ENCODE measurements around the gene POLE3.

The POLE3 gene

DNA sequence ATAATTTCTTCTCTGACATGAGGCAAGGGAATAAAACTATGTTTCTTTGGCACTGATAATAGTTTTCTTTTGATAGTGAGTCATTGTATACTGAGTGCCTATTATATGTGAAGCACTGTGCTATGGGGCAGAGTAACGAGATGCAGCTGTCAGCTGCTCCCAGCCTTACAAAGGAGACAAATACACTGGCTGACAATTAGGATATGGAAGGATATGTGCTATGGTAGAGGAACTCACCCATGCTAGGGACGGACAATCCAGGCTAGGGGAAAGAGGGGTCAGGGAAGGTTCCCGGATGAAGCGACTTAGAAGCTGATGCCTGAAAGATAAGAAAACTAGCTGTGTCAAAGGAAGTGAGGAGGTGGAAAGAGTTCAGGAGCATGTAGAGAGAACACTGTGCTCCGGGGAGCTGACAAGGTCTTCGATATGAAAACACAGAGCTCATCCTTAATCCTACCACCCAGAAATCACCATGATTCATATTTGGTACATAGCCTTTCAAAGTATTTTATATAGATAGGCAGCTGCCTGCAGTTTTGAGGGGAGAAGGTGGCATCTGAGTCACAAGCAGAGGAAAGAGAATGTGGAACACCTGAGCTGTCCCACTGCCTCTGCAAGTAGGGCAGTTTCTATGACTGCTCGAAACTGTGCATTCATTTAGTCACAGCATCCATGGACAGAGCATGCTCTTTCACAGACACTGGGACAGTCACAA lies 49.0 kb downstream of the POLE3 start:
- DNase-seq, result no peak
- TF ChIP-seq GATA1 (IDR thresholded peaks at IDR 0.05; ENCODE audit: low read depth, low read length) (no peak), POLR2A (IDR thresholded peaks at IDR 0.05; ENCODE audit: low read length) (no peak)

DNA sequence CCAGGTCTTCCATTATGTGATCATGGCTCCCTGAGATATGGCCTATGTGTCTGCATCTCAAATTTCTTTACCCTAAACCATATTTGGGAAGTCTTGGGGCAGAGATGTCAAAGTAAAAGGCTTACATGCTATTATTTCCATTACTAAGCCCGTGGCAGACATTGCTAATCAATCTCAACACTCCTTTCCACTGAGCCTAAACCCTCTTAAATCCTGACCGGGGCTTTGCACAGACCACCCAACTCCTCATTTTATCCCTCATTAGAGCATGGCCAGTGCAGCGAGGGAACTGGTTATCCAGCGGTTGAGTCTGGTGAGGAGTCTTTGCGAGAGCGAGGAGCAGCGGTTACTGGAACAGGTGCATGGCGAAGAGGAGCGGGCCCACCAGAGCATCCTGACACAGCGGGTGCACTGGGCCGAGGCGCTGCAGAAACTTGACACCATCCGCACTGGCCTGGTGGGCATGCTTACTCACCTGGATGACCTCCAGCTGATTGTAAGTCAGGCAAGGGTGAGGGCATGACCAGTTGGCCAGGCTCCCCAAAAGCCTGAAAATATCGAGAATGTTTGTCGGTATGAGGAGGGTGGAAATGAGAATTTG lies 50.1 kb downstream of the POLE3 start:
- TF ChIP-seq POLR2A (IDR thresholded peaks at IDR 0.05; ENCODE audit: low read length), result no peak
- DNase-seq, result no peak

DNA sequence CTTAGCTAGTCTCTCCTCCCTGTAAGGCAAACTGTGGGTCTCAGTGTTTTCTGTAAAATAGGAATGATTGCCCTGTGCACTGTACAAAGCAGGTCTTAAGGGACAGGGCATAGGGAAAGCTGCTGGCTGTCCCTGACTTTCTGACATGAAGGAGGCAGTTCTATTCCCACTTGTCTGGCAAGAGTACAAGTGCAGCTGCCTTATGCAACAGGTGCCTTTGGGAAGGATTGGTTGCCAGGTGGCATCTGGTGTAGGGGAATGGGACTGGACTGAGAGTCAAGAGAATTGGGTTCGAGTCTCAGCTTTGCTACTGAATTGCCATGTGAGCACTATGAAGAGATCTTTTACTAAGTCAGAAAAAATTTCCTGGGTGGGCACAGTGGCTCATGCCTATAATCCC lies 51.1 kb downstream of the POLE3 start:
- no peak for DNase-seq
- TF ChIP-seq GATA1 (IDR thresholded peaks at IDR 0.05; ENCODE audit: low read depth, low read length), result no peak
- no peak for TF ChIP-seq POLR2A (IDR thresholded peaks at IDR 0.05; ENCODE audit: low read length)

Data from erythroblast (primary cell).